Stimulated activated naive B cell treated with anti-CD40 and anti-IgM and Interleukin-4, amounts not matched to agents 10 μg/mL and 1 μg/mL and 100 μg/mL, for 72 hours (primary cell): ENCODE measurements around the gene NUTM2G.
"Not testable (repeated sequence)": the region's sequence is repeated elsewhere in the genome, so short reads cannot be mapped to it uniquely, and the experiment has no call there.

Experiments used
- ATAC-seq, 2 donors: fragments of 150-1000 bp; cut with Tn5 transposase; replicated peaks; 2 replicates each; pipeline ENCODE4 v1.10.0; 2021; ENCODE audit warnings: moderate library complexity in 1 of 2
- DNase-seq: peaks from one replicate; pipeline ENCODE4 v3.0.0; 2021
- H3K27ac Mint-ChIP-seq: one replicate; pipeline ENCODE4 v1.8.0; 2022; ENCODE audit warnings: mild to moderate bottlenecking, mixed read lengths
- H3K27me3 Mint-ChIP-seq, 2 donors: one replicate each; pipeline ENCODE4 v1.8.0; 2022; ENCODE audit warnings: mixed read lengths in 2 of 2
- H3K36me3 Mint-ChIP-seq, 2 donors: one replicate each; pipeline ENCODE4 v1.8.0; 2022; ENCODE audit warnings: mixed read lengths in 2 of 2, mild to moderate bottlenecking in 1 of 2
- H3K4me1 Mint-ChIP-seq, 2 donors: one replicate each; pipeline ENCODE4 v1.8.0; 2022; ENCODE audit warnings: mixed read lengths in 2 of 2, mild to moderate bottlenecking in 1 of 2
- H3K4me3 Mint-ChIP-seq, 2 donors: one replicate each; pipeline ENCODE4 v1.8.0; 2022; ENCODE audit warnings: mild to moderate bottlenecking in 2 of 2, mixed read lengths in 2 of 2, moderate library complexity in 1 of 2
- H3K9me3 Mint-ChIP-seq, 2 donors: one replicate each; pipeline ENCODE4 v1.8.0; 2022; ENCODE audit warnings: mixed read lengths in 2 of 2, mild to moderate bottlenecking in 1 of 2

The NUTM2G gene

DNA sequence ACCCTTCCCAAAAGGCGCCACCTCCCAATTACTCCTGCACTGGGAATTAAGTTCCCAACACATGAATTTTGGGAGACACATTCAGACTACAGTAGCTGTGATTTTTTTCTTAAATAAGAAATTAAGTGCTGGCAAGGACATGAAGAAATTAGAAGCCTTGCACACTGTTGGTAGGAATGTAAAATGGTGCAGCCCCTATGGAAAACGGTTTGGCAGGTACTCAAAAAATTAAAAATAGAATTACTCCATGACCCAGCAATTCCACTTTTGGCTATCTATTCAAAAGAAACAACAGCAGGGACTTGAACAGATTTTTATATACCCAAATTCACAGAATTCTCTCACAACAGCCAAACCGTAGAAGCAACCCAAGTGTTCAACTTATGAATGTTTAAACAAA, 55.5 kb downstream of the NUTM2G start:
- H3K4me1 Mint-ChIP-seq = peaks cover 13 to 27% of the 10 kb centered on the region in 2 donors
- H3K4me3 Mint-ChIP-seq, H3K27me3 Mint-ChIP-seq, H3K36me3 Mint-ChIP-seq, DNase-seq, H3K27ac Mint-ChIP-seq, H3K9me3 Mint-ChIP-seq, ATAC-seq: not testable (repeated sequence)

DNA sequence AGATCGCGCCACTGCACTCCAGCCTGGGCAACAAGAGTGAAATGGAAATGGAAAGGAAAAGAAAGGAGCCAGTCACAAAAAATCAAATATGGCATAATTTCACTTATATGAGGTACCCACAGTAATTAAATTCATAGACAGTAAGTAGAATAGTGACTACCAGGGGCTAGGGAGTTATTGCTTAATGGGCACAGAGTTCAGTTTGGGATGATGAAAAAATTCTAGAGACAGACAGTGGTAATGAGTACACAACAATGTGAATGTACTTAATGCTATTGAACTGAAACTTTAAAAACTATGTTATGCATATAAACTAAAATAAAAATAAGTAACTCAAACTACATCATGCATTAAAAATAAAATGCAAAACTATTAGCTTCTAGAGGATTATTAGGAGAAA, 56.2 kb downstream of the NUTM2G start:
- ATAC-seq, H3K9me3 Mint-ChIP-seq: not testable (repeated sequence)

More for the DNA sequence above, 56.2 kb downstream of the NUTM2G start:
- DNase-seq, H3K27ac Mint-ChIP-seq, H3K36me3 Mint-ChIP-seq, H3K27me3 Mint-ChIP-seq, H3K4me3 Mint-ChIP-seq: not testable (repeated sequence)
- H3K4me1 Mint-ChIP-seq = peaks cover 13 to 28% of the 10 kb centered on the region in 2 donors
